H1 (cell line): ENCODE data around the gene DVL1. TPM values are rescaled to one million over a fixed set of nuclear protein-coding genes. Genes with fewer than 3 reads are reported as not detected.

Experiments used
- CTCF ChIA-PET: fragments of 300-600 bp; sonication (Branson Sonifier 250); formaldehyde crosslinking; loops from one replicate; lab custom pipeline; 2021; ENCODE audit not compliant: partially characterized antibody; lab: Charles Lee
- POLR2A ChIA-PET: fragments of 300-600 bp; sonication (Branson Sonifier 250); formaldehyde crosslinking; loops from one replicate; lab custom pipeline; 2021; ENCODE audit warnings: inconsistent platforms; ENCODE audit not compliant: partially characterized antibody; lab: Charles Lee
- DNase-seq, 2 experiments: peaks; one replicate each; pipeline versions ENCODE4 v3.0.0 to v3.0.0-alpha.2; 2010 to 2022; ENCODE audit warnings: low spot score in 2 of 2, low read depth in 1 of 2, mixed read lengths in 1 of 2
- FAIRE-seq: peaks from 2 replicates; lab custom pipeline; 2011; peaks lifted over from hg19 to GRCh38; lab: Jason Lieb, UNC
- H2AFZ ChIP-seq: 2 replicates; pipeline ENCODE4 v1.8.1; 2012; ENCODE audit warnings: low read length, inconsistent platforms
- H2AK5ac ChIP-seq: 2 replicates; pipeline ENCODE4 v1.6.1; 2013; ENCODE audit warnings: low read depth, low read length
- H2BK120ac ChIP-seq: replicated peaks from 2 replicates; pipeline ENCODE3; 2013; ENCODE audit warnings: low read depth, low read length, inconsistent platforms
- H2BK12ac ChIP-seq: 2 replicates; pipeline ENCODE4 v1.6.1; 2013; ENCODE audit warnings: low read depth, low read length
- H2BK15ac ChIP-seq: 2 replicates; pipeline ENCODE4 v1.6.1; 2013; ENCODE audit warnings: low read length
- H2BK20ac ChIP-seq: 2 replicates; pipeline ENCODE4 v1.6.1; 2013; ENCODE audit warnings: low read length
- H2BK5ac ChIP-seq: 2 replicates; pipeline ENCODE4 v1.6.1; 2013; ENCODE audit warnings: low read depth, low read length
- H3K14ac ChIP-seq: 2 replicates; pipeline ENCODE4 v1.6.1; 2013; ENCODE audit warnings: inconsistent platforms; ENCODE audit not compliant: insufficient read length
- H3K18ac ChIP-seq: 2 replicates; pipeline ENCODE4 v1.6.1; 2013; ENCODE audit warnings: low read length; ENCODE audit errors: extremely low read depth
- H3K23ac ChIP-seq: 2 replicates; pipeline ENCODE4 v1.6.1; 2013; ENCODE audit warnings: inconsistent platforms; ENCODE audit not compliant: insufficient read length
- H3K23me2 ChIP-seq: 2 replicates; pipeline ENCODE4 v1.6.1; 2013; ENCODE audit warnings: low read depth, low read length
- H3K27ac ChIP-seq: 2 replicates; pipeline ENCODE4 v1.6.1; 2011; ENCODE audit warnings: low read depth, low read length, inconsistent platforms
- H3K27me3 ChIP-seq, 4 experiments: replicated peaks in 1 of 4; 1 replicate in 1 of 4; 2 replicates in 3 of 4; pipeline versions ENCODE4 v1.6.1 to v1.8.1; 2011 to 2013; ENCODE audit warnings: low read length in 3 of 4, mild to moderate bottlenecking in 3 of 4, inconsistent platforms in 2 of 4, mixed read lengths in 2 of 4, moderate library complexity in 1 of 4; ENCODE audit not compliant: control insufficient read depth in 3 of 4, insufficient read depth in 3 of 4; ENCODE audit errors: extremely low read depth in 1 of 4
- H3K36me3 ChIP-seq, 4 experiments: 2 replicates each; pipeline versions ENCODE4 v1.6.1 to v1.8.1; 2011 to 2013; ENCODE audit warnings: mild to moderate bottlenecking in 4 of 4, low read length in 3 of 4, moderate library complexity in 2 of 4, control low read depth in 1 of 4, inconsistent platforms in 1 of 4; ENCODE audit not compliant: insufficient read depth in 4 of 4, control insufficient read depth in 2 of 4
- H3K4ac ChIP-seq: replicated peaks from 2 replicates; pipeline ENCODE3; 2013; ENCODE audit warnings: low read length, low read depth, mixed read lengths, inconsistent platforms; ENCODE audit not compliant: insufficient read length
- H3K4me1 ChIP-seq, 4 experiments: replicated peaks in 1 of 4; 1 replicate in 1 of 4; 2 replicates in 3 of 4; pipeline versions ENCODE4 v1.6.1 to v1.8.1; 2011 to 2013; ENCODE audit warnings: low read length in 3 of 4, inconsistent platforms in 2 of 4, mixed read lengths in 1 of 4; ENCODE audit not compliant: insufficient read depth in 4 of 4, control insufficient read depth in 3 of 4
- H3K4me2 ChIP-seq, 2 experiments: 2 replicates each; pipeline versions ENCODE4 v1.6.1 to v1.8.1; 2011 to 2013; ENCODE audit warnings: low read depth in 2 of 2, low read length in 2 of 2, control low read depth in 1 of 2, inconsistent platforms in 1 of 2, mild to moderate bottlenecking in 1 of 2; ENCODE audit not compliant: insufficient read depth in 1 of 2
- H3K4me3 ChIP-seq, 4 experiments: fragments of 200-600, 300-600 bp in 1 of 4; sonication (generic), shearing (Covaris generic), sonication (Bioruptor Twin) in 1 of 4; 2 replicates each; pipeline versions ENCODE4 v1.5.1 to v1.8.1; 2011 to 2016; ENCODE audit warnings: low read length in 4 of 4, low read depth in 3 of 4, control low read depth in 2 of 4, inconsistent platforms in 2 of 4, mild to moderate bottlenecking in 2 of 4, mixed read lengths in 1 of 4, moderate library complexity in 1 of 4; ENCODE audit not compliant: insufficient read depth in 2 of 4; ENCODE audit errors: extremely low read depth in 1 of 4
- H3K56ac ChIP-seq: replicated peaks from 2 replicates; pipeline ENCODE3; 2013; ENCODE audit warnings: low read depth, mild to moderate bottlenecking, mixed read lengths, low read length, inconsistent platforms; ENCODE audit not compliant: insufficient read length
- H3K79me1 ChIP-seq: 2 replicates; pipeline ENCODE4 v1.6.1; 2013; ENCODE audit warnings: low read depth, low read length, control low read depth
- H3K79me2 ChIP-seq, 2 experiments: 2 replicates each; pipeline versions ENCODE4 v1.6.1 to v1.8.1; 2012 to 2013; ENCODE audit warnings: low read length in 2 of 2, mild to moderate bottlenecking in 2 of 2, inconsistent platforms in 1 of 2; ENCODE audit not compliant: insufficient read depth in 2 of 2, control insufficient read depth in 1 of 2
- H3K9ac ChIP-seq, 4 experiments: replicated peaks in 1 of 4; 1 replicate in 1 of 4; 2 replicates in 3 of 4; pipeline versions ENCODE4 v1.6.1 to v1.8.1; 2011 to 2013; ENCODE audit warnings: low read depth in 3 of 4, low read length in 3 of 4, control low read depth in 2 of 4, mild to moderate bottlenecking in 2 of 4, moderate library complexity in 2 of 4, inconsistent platforms in 1 of 4; ENCODE audit errors: extremely low read depth in 1 of 4
- H3K9me3 ChIP-seq, 2 experiments: 2 replicates each; pipeline versions ENCODE4 v1.6.1 to v1.8.1; 2012 to 2013; ENCODE audit warnings: mild to moderate bottlenecking in 2 of 2, moderate library complexity in 2 of 2, control low read depth in 1 of 2, inconsistent platforms in 1 of 2, low read depth in 1 of 2, low read length in 1 of 2, mixed read lengths in 1 of 2; ENCODE audit not compliant: insufficient read depth in 2 of 2
- H4K20me1 ChIP-seq, 2 experiments: replicated peaks in 1 of 2; 2 replicates each; pipeline versions ENCODE3 to v1.8.1; 2011 to 2013; ENCODE audit warnings: inconsistent platforms in 2 of 2, low read length in 2 of 2, mild to moderate bottlenecking in 1 of 2; ENCODE audit not compliant: insufficient read depth in 2 of 2, control insufficient read depth in 1 of 2
- H4K5ac ChIP-seq: 2 replicates; pipeline ENCODE4 v1.6.1; 2013; ENCODE audit warnings: low read length, low read depth, mixed read lengths, inconsistent platforms; ENCODE audit not compliant: insufficient read length
- H4K8ac ChIP-seq: 2 replicates; pipeline ENCODE4 v1.8.0; 2013; ENCODE audit warnings: mild to moderate bottlenecking, moderate library complexity, low read length, inconsistent platforms; ENCODE audit not compliant: insufficient read depth; ENCODE audit errors: extremely low read depth
- H4K91ac ChIP-seq: replicated peaks from 2 replicates; pipeline ENCODE3; 2013; ENCODE audit warnings: low read length, mixed read lengths, inconsistent platforms; ENCODE audit not compliant: insufficient read length
- BRCA1 ChIP-seq: IDR thresholded peaks from 2 replicates; pipeline ENCODE4 v1.6.1; 2012; ENCODE audit warnings: low read depth, low read length, improper control_type of control experiment
- CBX8 ChIP-seq: fragments of 300-800, 300-1000 bp; sonication (generic); IDR thresholded peaks from 2 replicates; pipeline ENCODE4 v1.7.1; 2016; ENCODE audit warnings: low read depth, low read length, borderline replicate concordance
- CEBPB ChIP-seq: IDR thresholded peaks from 2 replicates; pipeline ENCODE4 v1.6.1; 2012; ENCODE audit warnings: low read depth, low read length
- CHD2 ChIP-seq: IDR thresholded peaks from 2 replicates; pipeline ENCODE4 v1.6.1; 2012; ENCODE audit warnings: low read length, improper control_type of control experiment
- E2F6 ChIP-seq: IDR thresholded peaks from 2 replicates; pipeline ENCODE4 v1.6.1; 2012; ENCODE audit warnings: inconsistent platforms
- EGR1 ChIP-seq: IDR thresholded peaks from 2 replicates; pipeline ENCODE4 v1.6.1; 2011; ENCODE audit warnings: low read depth, low read length, borderline replicate concordance
- NANOG ChIP-seq: IDR thresholded peaks from 2 replicates; pipeline ENCODE4 v1.6.1; 2011; ENCODE audit warnings: low read length, low read depth, mild to moderate bottlenecking, inconsistent platforms; ENCODE audit not compliant: insufficient read depth, poor library complexity, severe bottlenecking
- RNF2 ChIP-seq: fragments of 200-900, 300-1000 bp; sonication (generic); IDR thresholded peaks from 2 replicates; pipeline ENCODE4 v1.7.1; 2016; ENCODE audit warnings: borderline replicate concordance, low read depth, mild to moderate bottlenecking, antibody characterized with exemption, low read length; ENCODE audit not compliant: poor library complexity, severe bottlenecking; ENCODE audit errors: missing control alignments
- SIX5 ChIP-seq: IDR thresholded peaks from 2 replicates; pipeline ENCODE4 v1.6.1; 2011; ENCODE audit warnings: mild to moderate bottlenecking, low read depth, low read length
- SP4 ChIP-seq: IDR thresholded peaks from 2 replicates; pipeline ENCODE4 v1.6.1; 2012; ENCODE audit warnings: low read length, inconsistent platforms
- TAF7 ChIP-seq: optimal IDR thresholded peaks from 2 replicates; pipeline ENCODE3; 2011; ENCODE audit warnings: low read depth, mild to moderate bottlenecking, inconsistent platforms, low read length, moderate library complexity, borderline replicate concordance
- USF2 ChIP-seq: IDR thresholded peaks from 2 replicates; pipeline ENCODE4 v1.6.1; 2011; ENCODE audit warnings: low read length, improper control_type of control experiment
- WGBS, 2 experiments: shearing (Covaris generic) in 1 of 2; methylation state at CpG; one replicate each; pipeline versions ENCODE4 v1.1.6 to v1.1.7; 2013 to 2015; ENCODE audit warnings: low lambda C conversion rate in 2 of 2, mixed read lengths in 2 of 2, inconsistent platforms in 1 of 2, low coverage in 1 of 2, missing lambda C conversion rate in 1 of 2; ENCODE audit not compliant: insufficient replicate concordance in 2 of 2, insufficient coverage in 1 of 2, insufficient read length in 1 of 2; ENCODE audit errors: extremely low coverage in 1 of 2, missing lambda C conversion rate in 1 of 2; 5-methylcytosine and 5-hydroxymethylcytosine counted together
- polyA plus RNA-seq, 7 experiments: library from polyadenylated mRNA; depleted of rRNA in 3 of 7; stranded (reverse) in 5 of 7; unstranded in 2 of 7; fragments of >200 nt in 5 of 7; fragments of 200-250 nt in 2 of 7; gene quantifications; 1 replicate in 5 of 7; 2 replicates in 1 of 7; 4 replicates in 1 of 7; pipeline versions ENCODE4 v1.2.1 to v1.2.3, GENCODE V29; 2011 to 2013; ENCODE audit warnings: missing spikeins in 2 of 7, mixed read lengths in 2 of 7
- total RNA-seq: library from RNA; stranded (reverse); fragmentation: NEBNext Ultra II Directional; extraction: Animal tissue kit (Norgen Biotek cat#: 25700); gene quantifications from 2 replicates; pipeline ENCODE4 v1.2.1, GENCODE V29; 2021

Gene DVL1
- total and polyA plus RNA-seq, 2 of the 8 experiments (the other 6 are each of a cell fraction or from before 2014, with no cell fraction given): 39.4 to 58.9 TPM

- H3K14ac ChIP-seq: no peak overlapping the region
- no peak overlapping the region for H4K5ac ChIP-seq
- H2AFZ ChIP-seq: no peak overlapping the region
- CTCF ChIA-PET: interaction anchor here (0.6 to 3.4 kb wide), 4 partner anchors 8 to 48 kb away, joined by 3 to 20 read pairs (median 5); no protein-coding TSS in a partner anchor
- no peak overlapping the region for H3K18ac ChIP-seq
- 94% methylated on average over 11 of the region's 11 CpGs; no CpG with 5 or more reads in 1 of the 2 experiments for WGBS, 2 experiments
- H3K79me1 ChIP-seq: peaks cover 9% of the 10 kb centered on the region
- no peak overlapping the region for H3K27ac ChIP-seq
- FAIRE-seq (no peak), DNase-seq (no peak)
- H2BK15ac ChIP-seq: no peak overlapping the region
- H3K79me2 ChIP-seq: peaks cover 4 to 30% of the 10 kb centered on the region in 2 experiments; a peak in 3 of 4 replicates
- H4K8ac ChIP-seq: no peak overlapping the region; the same call in 1 of the 2 replicates
- H3K36me3 ChIP-seq: peaks cover 52 to 85% (median 71%) of the 10 kb centered on the region in 4 experiments
- no peak overlapping the region for H2BK120ac ChIP-seq
- H2BK12ac ChIP-seq: no peak overlapping the region
- no peak overlapping the region for H4K91ac ChIP-seq
- H3K4ac ChIP-seq: no peak overlapping the region
- H3K4me3 ChIP-seq: no peak overlapping the region
- H3K23me2 ChIP-seq: peaks cover 5% of the 10 kb centered on the region
- H3K4me2 ChIP-seq: no peak overlapping the region
- H3K4me1 ChIP-seq: peaks cover 0 to 7% (median 4%) of the 10 kb centered on the region in 4 experiments; a peak in 3 of 7 replicates
- H4K20me1 ChIP-seq: peaks cover 6 to 14% of the 10 kb centered on the region in 2 experiments
- POLR2A ChIA-PET: interaction anchor here (20.0 to 33.4 kb wide), 3 partner anchors 3 to 37 kb away, joined by 515 to 719 read pairs (median 719); partner anchors contain the start of genes ANKRD65, AURKAIP1, CCNL2 and MRPL20
- no peak overlapping the region for H3K9ac ChIP-seq
- no peak overlapping the region for H3K23ac ChIP-seq
- no peak overlapping the region for H3K56ac ChIP-seq
- H2AK5ac ChIP-seq: no peak overlapping the region
- no peak overlapping the region for H2BK5ac ChIP-seq
- no peaks in the 10 kb centered on the region for H3K27me3 ChIP-seq
- H2BK20ac ChIP-seq: no peak overlapping the region
- H3K9me3 ChIP-seq: no peaks in the 10 kb centered on the region
- TF ChIP-seq TAF7 (no peak), E2F6 (no peak), CHD2 (no peak), CBX8 (no peak), BRCA1 (no peak), SIX5 (no peak), RNF2 (no peak), USF2 (no peak), NANOG (no peak), EGR1 (no peak), SP4 (no peak), CEBPB (no peak)
These were observed 44.2 kb upstream of the DVL1 start for GRCh38 chr1:1393428-1393827.
